NCI-H345 (cell line): ENCODE results near the gene AHNAK2.
"Not testable (repeated sequence)": the region's sequence is repeated elsewhere in the genome, so short reads cannot be mapped to it uniquely, and the experiment has no call there.

ENCODE experiments used
- DNase-seq: peaks from one replicate; lab custom pipeline; 2025; lab: John Stamatoyannopoulos, UW

The AHNAK2 gene

GRCh38 chr14:104927432-104927816, 50.8 kb downstream of the AHNAK2 start:
- DNase-seq, result no peak

GRCh38 chr14:104926619-104927431, 51.3 kb downstream of the AHNAK2 start:
- no peak for DNase-seq

- no peak for DNase-seq
Observed at GRCh38 chr14:104925855-104926609, 52.1 kb downstream of the AHNAK2 start.

- DNase-seq, result no peak
Observed at GRCh38 chr14:104925214-104925854, 52.8 kb downstream of the AHNAK2 start.

GRCh38 chr14:104924421-104925213, 53.6 kb downstream of the AHNAK2 start, which contains the start of gene PLD4:
PLD4 (plus strand) TSS chr14:104924879; CDS start chr14:104927141, 2,262 bp downstream.
- no peak for DNase-seq

- DNase-seq, result no peak
Observed at GRCh38 chr14:104923640-104924420, 54.3 kb downstream of the AHNAK2 start.

- no peak for DNase-seq
Observed at GRCh38 chr14:104919993-104920315, 58.2 kb downstream of the AHNAK2 start.

GRCh38 chr14:104919152-104919992, 58.8 kb downstream of the AHNAK2 start:
- not testable (repeated sequence) for DNase-seq

GRCh38 chr14:104917993-104918392, 60.2 kb downstream of the AHNAK2 start:
- no peak for DNase-seq

- no peak for DNase-seq
Observed at GRCh38 chr14:104917116-104917515, 61.1 kb downstream of the AHNAK2 start.

GRCh38 chr14:104913435-104913834, 64.7 kb downstream of the AHNAK2 start:
- peak; percentile 80 for DNase-seq

GRCh38 chr14:104912053-104912452, 66.1 kb downstream of the AHNAK2 start:
- no peak for DNase-seq

GRCh38 chr14:104908303-104908702, 69.9 kb downstream of the AHNAK2 start:
- DNase-seq, result no peak

GRCh38 chr14:104905579-104905933, 72.6 kb downstream of the AHNAK2 start:
- not testable (repeated sequence) for DNase-seq

GRCh38 chr14:104904650-104905578, 73.3 kb downstream of the AHNAK2 start:
- peak; percentile 21 for DNase-seq

GRCh38 chr14:104903990-104904389, 74.2 kb downstream of the AHNAK2 start:
- DNase-seq, result no peak

- DNase-seq, result no peak
Observed at GRCh38 chr14:104900639-104901512, 77.3 kb downstream of the AHNAK2 start.

- DNase-seq, result no peak
Observed at GRCh38 chr14:104899781-104900180, 78.4 kb downstream of the AHNAK2 start.
